ENCODE measurements around the gene LTF.
A peak's percentile ranks its signal among the peaks of the same experiment; 100 is the strongest.

The LTF gene

DNA sequence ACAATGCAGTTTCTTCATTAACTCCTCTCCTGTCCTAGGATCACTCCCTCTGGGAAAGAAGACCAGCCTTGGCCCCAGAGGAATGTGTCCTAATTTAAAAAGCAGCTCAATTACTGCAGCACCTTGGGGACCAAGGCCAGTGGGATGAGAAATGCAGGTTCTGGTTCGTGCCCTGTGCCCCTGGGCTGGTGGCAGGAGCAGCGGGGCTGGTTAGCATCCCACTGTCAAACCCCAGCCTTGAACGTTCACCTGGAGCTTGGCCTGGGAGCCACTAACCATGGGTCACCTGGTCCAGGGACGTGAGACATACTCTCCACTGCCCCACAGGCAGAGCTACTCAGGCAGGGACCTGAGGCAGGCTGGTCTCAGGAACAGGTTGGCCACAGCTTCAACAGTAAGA lies 24.7 kb upstream of the LTF start:
- no peaks in the 10 kb centered on the region for H3K27me3 ChIP-seq (ENCODE audit: insufficient read depth, poor library complexity, severe bottlenecking)
- H3K27ac ChIP-seq (replicated peaks), result no peak overlapping the region
- TF ChIP-seq, protein P1, sequence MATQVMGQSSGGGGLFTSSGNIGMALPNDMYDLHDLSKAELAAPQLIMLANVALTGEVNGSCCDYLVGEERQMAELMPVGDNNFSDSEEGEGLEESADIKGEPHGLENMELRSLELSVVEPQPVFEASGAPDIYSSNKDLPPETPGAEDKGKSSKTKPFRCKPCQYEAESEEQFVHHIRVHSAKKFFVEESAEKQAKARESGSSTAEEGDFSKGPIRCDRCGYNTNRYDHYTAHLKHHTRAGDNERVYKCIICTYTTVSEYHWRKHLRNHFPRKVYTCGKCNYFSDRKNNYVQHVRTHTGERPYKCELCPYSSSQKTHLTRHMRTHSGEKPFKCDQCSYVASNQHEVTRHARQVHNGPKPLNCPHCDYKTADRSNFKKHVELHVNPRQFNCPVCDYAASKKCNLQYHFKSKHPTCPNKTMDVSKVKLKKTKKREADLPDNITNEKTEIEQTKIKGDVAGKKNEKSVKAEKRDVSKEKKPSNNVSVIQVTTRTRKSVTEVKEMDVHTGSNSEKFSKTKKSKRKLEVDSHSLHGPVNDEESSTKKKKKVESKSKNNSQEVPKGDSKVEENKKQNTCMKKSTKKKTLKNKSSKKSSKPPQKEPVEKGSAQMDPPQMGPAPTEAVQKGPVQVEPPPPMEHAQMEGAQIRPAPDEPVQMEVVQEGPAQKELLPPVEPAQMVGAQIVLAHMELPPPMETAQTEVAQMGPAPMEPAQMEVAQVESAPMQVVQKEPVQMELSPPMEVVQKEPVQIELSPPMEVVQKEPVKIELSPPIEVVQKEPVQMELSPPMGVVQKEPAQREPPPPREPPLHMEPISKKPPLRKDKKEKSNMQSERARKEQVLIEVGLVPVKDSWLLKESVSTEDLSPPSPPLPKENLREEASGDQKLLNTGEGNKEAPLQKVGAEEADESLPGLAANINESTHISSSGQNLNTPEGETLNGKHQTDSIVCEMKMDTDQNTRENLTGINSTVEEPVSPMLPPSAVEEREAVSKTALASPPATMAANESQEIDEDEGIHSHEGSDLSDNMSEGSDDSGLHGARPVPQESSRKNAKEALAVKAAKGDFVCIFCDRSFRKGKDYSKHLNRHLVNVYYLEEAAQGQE (IDR thresholded peaks at IDR 0.05; ENCODE audit: insufficient replicate concordance, low read depth), result no peak
- TF ChIP-seq, protein P2, sequence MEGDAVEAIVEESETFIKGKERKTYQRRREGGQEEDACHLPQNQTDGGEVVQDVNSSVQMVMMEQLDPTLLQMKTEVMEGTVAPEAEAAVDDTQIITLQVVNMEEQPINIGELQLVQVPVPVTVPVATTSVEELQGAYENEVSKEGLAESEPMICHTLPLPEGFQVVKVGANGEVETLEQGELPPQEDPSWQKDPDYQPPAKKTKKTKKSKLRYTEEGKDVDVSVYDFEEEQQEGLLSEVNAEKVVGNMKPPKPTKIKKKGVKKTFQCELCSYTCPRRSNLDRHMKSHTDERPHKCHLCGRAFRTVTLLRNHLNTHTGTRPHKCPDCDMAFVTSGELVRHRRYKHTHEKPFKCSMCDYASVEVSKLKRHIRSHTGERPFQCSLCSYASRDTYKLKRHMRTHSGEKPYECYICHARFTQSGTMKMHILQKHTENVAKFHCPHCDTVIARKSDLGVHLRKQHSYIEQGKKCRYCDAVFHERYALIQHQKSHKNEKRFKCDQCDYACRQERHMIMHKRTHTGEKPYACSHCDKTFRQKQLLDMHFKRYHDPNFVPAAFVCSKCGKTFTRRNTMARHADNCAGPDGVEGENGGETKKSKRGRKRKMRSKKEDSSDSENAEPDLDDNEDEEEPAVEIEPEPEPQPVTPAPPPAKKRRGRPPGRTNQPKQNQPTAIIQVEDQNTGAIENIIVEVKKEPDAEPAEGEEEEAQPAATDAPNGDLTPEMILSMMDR (IDR thresholded peaks at IDR 0.05; ENCODE audit: insufficient read depth, low read length), result no peak
- TF ChIP-seq POLR2AphosphoS5 (IDR thresholded peaks at IDR 0.05; ENCODE audit: low read depth), result no peak
- no peak for TF ChIP-seq GABPA (IDR thresholded peaks at IDR 0.05; ENCODE audit: low read depth)
- no peak for TF ChIP-seq SPI1 (IDR thresholded peaks at IDR 0.05; ENCODE audit: borderline replicate concordance, low read depth)
- DNase-seq (ENCODE audit: low read depth in 1 of 2, low spot score in 1 of 2), result no peak
- no peak overlapping the region for H3K4me3 ChIP-seq (replicated peaks; ENCODE audit: insufficient read depth, low read length)

DNA sequence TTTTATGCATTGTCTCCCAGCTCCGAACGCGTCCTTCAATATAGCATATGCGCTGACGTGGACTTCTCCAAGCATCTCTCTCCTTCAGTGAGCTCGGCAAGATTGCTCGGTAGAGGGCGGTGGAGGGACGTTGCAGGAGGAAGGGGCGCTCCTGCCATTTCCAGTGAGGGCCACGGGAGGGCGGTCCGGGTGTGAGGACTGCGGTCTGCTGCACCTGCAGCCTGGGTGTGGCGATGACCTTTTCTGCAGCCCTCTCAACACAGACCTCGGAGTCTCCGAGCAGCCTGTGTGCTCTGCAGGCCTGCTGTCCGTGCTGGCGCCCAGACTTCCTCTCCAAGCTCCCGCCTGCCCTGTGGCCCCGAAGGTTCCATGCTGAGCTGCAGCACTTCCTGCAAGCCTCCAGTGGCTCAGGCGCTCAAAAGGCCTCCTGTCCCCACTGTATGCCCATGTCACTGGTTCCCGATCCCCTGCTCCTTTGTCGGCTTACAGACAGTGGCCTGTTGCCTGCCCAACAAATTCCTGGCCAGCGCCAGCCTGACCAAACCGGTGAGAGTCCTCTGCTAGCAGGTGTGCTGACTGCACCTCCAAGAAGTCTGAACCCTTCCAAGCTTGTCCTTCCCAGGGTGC lies 24.1 kb upstream of the LTF start:
- H3K4me3 ChIP-seq (replicated peaks; ENCODE audit: insufficient read depth, low read length), result peak overlapping the region; percentile 27

DNA sequence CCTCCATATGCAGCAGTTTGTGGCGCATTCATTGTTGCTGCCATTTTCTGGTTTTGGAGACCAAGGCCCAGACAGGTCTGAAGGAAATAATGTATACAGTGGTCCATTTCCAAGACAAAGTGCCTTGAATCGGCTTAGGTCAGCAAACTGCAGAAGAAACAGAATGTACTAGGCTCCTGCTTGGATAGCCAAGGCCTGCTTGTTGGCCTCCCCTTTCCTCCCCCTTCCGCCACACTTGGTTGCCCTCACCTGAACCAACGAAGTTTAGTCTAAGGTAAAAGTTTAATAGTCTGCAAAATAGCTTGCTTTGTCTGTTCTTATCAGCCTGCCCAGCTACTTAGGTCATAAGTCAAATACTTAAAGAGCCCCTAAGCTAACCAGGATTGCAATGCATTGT lies 21.1 kb upstream of the LTF start:
- H3K4me3 ChIP-seq (replicated peaks; ENCODE audit: insufficient read depth, low read length), result no peak overlapping the region
- no peak for TF ChIP-seq SPI1 (IDR thresholded peaks at IDR 0.05; ENCODE audit: borderline replicate concordance, low read depth)
- TF ChIP-seq, protein P2 (IDR thresholded peaks at IDR 0.05; ENCODE audit: insufficient read depth, low read length), result no peak
- TF ChIP-seq GABPA (IDR thresholded peaks at IDR 0.05; ENCODE audit: low read depth), result no peak
- TF ChIP-seq, protein P1 (IDR thresholded peaks at IDR 0.05; ENCODE audit: insufficient replicate concordance, low read depth), result no peak
- no peak for TF ChIP-seq POLR2AphosphoS5 (IDR thresholded peaks at IDR 0.05; ENCODE audit: low read depth)
- no peak for DNase-seq (ENCODE audit: low read depth in 1 of 2, low spot score in 1 of 2)

More for the DNA sequence above, 24.1 kb upstream of the LTF start:
- Histone ChIP-seq H3K27me3 (ENCODE audit: insufficient read depth, poor library complexity, severe bottlenecking) (no peaks in the 10 kb centered on the region), H3K27ac (replicated peaks) (no peak overlapping the region)
- peak; percentile 71 to 94 for DNase-seq (ENCODE audit: low read depth in 1 of 2, low spot score in 1 of 2)
- TF ChIP-seq, protein P2 (IDR thresholded peaks at IDR 0.05; ENCODE audit: insufficient read depth, low read length), result peak; percentile 98
- TF ChIP-seq SPI1 (IDR thresholded peaks at IDR 0.05; ENCODE audit: borderline replicate concordance, low read depth), result no peak; the same call in 1 of the 2 replicates

More for the DNA sequence above, 21.1 kb upstream of the LTF start:
- Histone ChIP-seq H3K27ac (replicated peaks) (no peak overlapping the region), H3K27me3 (ENCODE audit: insufficient read depth, poor library complexity, severe bottlenecking) (no peaks in the 10 kb centered on the region)

Data from HL-60 (cell line).